HepG2 (cell line): ENCODE data around the gene ABAT. TPM values are rescaled to one million over a fixed set of nuclear protein-coding genes. Genes with fewer than 3 reads are reported as not detected.

Source experiments
- CCAR2 ChIP-seq: fragments of 200-400 bp; formaldehyde crosslinking; optimal IDR thresholded peaks from 2 replicates; pipeline ENCODE3; 2018; ENCODE audit warnings: low read depth, mild to moderate bottlenecking, low read length, moderate library complexity
- CCDC6 ChIP-seq: sonication (generic); formaldehyde crosslinking; IDR thresholded peaks from 2 replicates; pipeline ENCODE4 v1.8.1; 2022; ENCODE audit warnings: mild to moderate bottlenecking, missing genetic modification reagents, moderate library complexity
- CSRNP2 ChIP-seq: sonication (generic); formaldehyde crosslinking; conservative IDR thresholded peaks from 2 replicates; pipeline ENCODE4 v1.8.0; 2022; ENCODE audit warnings: low read depth, missing genetic modification reagents
- GATA4 ChIP-seq: sonication (generic); IDR thresholded peaks from 2 replicates; pipeline ENCODE4 v1.6.1; 2016; ENCODE audit warnings: antibody characterized with exemption, low read depth, borderline replicate concordance
- GATAD2A ChIP-seq: IDR thresholded peaks from 2 replicates; pipeline ENCODE4 v1.6.1; 2016
- HMGA1 ChIP-seq: sonication (generic); formaldehyde crosslinking; conservative IDR thresholded peaks from 2 replicates; pipeline ENCODE4 v1.4.0; 2020; ENCODE audit warnings: missing genetic modification reagents
- JUN ChIP-seq: sonication (generic); formaldehyde crosslinking; IDR thresholded peaks from 2 replicates; pipeline ENCODE4 v1.4.0; 2020; ENCODE audit warnings: mild to moderate bottlenecking, missing genetic modification reagents
- MBNL3 ChIP-seq: fragments of 250-450 bp; sonication (Bioruptor Pico); conservative IDR thresholded peaks from 2 replicates; pipeline ENCODE4 v1.8.0; 2022; ENCODE audit warnings: mild to moderate bottlenecking, inconsistent platforms
- MEIS2 ChIP-seq: sonication (generic); formaldehyde crosslinking; IDR thresholded peaks from 2 replicates; pipeline ENCODE4 v1.9.0; 2021; ENCODE audit warnings: mild to moderate bottlenecking, missing genetic modification reagents
- MNT ChIP-seq: fragments of 450-650 bp; IDR thresholded peaks from 2 replicates; pipeline ENCODE4 v1.6.1; 2016
- NR2F2 ChIP-seq: IDR thresholded peaks from 2 replicates; pipeline ENCODE4 v1.6.1; 2012; ENCODE audit warnings: low read depth, inconsistent platforms, borderline replicate concordance
- PREB ChIP-seq: sonication (generic); formaldehyde crosslinking; IDR thresholded peaks from 2 replicates; pipeline ENCODE4 v1.4.0; 2020; ENCODE audit warnings: missing genetic modification reagents
- SIX1 ChIP-seq: sonication (generic); formaldehyde crosslinking; IDR thresholded peaks from 2 replicates; pipeline ENCODE4 v1.4.0; 2020; ENCODE audit warnings: missing genetic modification reagents, borderline replicate concordance
- SIX4 ChIP-seq: sonication (generic); formaldehyde crosslinking; IDR thresholded peaks from 2 replicates; pipeline ENCODE4 v1.4.0; 2020; ENCODE audit warnings: missing genetic modification reagents
- SNAPC2 ChIP-seq: sonication (generic); formaldehyde crosslinking; IDR thresholded peaks from 2 replicates; pipeline ENCODE4 v1.8.1; 2022; ENCODE audit warnings: mild to moderate bottlenecking, missing genetic modification reagents
- ZMAT5 ChIP-seq: sonication (generic); formaldehyde crosslinking; IDR thresholded peaks from 2 replicates; pipeline ENCODE4 v1.5.0; 2020; ENCODE audit warnings: mild to moderate bottlenecking, low read depth, missing genetic modification reagents, borderline replicate concordance
- ZMYM2 ChIP-seq: sonication (generic); formaldehyde crosslinking; IDR thresholded peaks from 2 replicates; pipeline ENCODE4 v1.8.0; 2022; ENCODE audit warnings: mild to moderate bottlenecking, missing genetic modification reagents
- ZNF253 ChIP-seq: sonication (generic); formaldehyde crosslinking; IDR thresholded peaks from 2 replicates; pipeline ENCODE4 v1.8.0; 2022; ENCODE audit warnings: mild to moderate bottlenecking, missing genetic modification reagents, borderline replicate concordance
- ZNF260 ChIP-seq: sonication (generic); formaldehyde crosslinking; IDR thresholded peaks from 2 replicates; pipeline ENCODE4 v1.4.0; 2020; ENCODE audit warnings: missing genetic modification reagents, low read depth, mild to moderate bottlenecking, borderline replicate concordance
- ZNF264 ChIP-seq: sonication (generic); formaldehyde crosslinking; IDR thresholded peaks from 2 replicates; pipeline ENCODE4 v1.4.0; 2020; ENCODE audit warnings: missing genetic modification reagents
- ZNF484 ChIP-seq: sonication (generic); formaldehyde crosslinking; IDR thresholded peaks from 2 replicates; pipeline ENCODE4 v1.5.1; 2020; ENCODE audit warnings: mild to moderate bottlenecking, low read depth, missing genetic modification reagents, borderline replicate concordance
- ZNF496 ChIP-seq: sonication (generic); formaldehyde crosslinking; IDR thresholded peaks from 2 replicates; pipeline ENCODE4 v1.8.1; 2023; ENCODE audit warnings: mild to moderate bottlenecking, moderate library complexity, missing genetic modification reagents; ENCODE audit not compliant: insufficient replicate concordance
- ZNF530 ChIP-seq: sonication (generic); formaldehyde crosslinking; IDR thresholded peaks from 2 replicates; pipeline ENCODE4 v1.5.0; 2020; ENCODE audit warnings: low read depth, mild to moderate bottlenecking, missing genetic modification reagents
- ZNF589 ChIP-seq: sonication (generic); formaldehyde crosslinking; conservative IDR thresholded peaks from 2 replicates; pipeline ENCODE4 v1.8.0; 2022; ENCODE audit warnings: mild to moderate bottlenecking, moderate library complexity, missing genetic modification reagents
- ZNF850 ChIP-seq: sonication (generic); formaldehyde crosslinking; conservative IDR thresholded peaks from 2 replicates; pipeline ENCODE4 v1.9.0; 2021; ENCODE audit warnings: mild to moderate bottlenecking, missing genetic modification reagents
- ZNF878 ChIP-seq: sonication (generic); formaldehyde crosslinking; IDR thresholded peaks from 2 replicates; pipeline ENCODE4 v1.8.1; 2023; ENCODE audit warnings: mild to moderate bottlenecking, missing genetic modification reagents, moderate library complexity
- ZNF879 ChIP-seq: sonication (generic); formaldehyde crosslinking; IDR thresholded peaks from 2 replicates; pipeline ENCODE4 v1.8.1; 2023; ENCODE audit warnings: missing genetic modification reagents
- ZSCAN25 ChIP-seq: sonication (generic); formaldehyde crosslinking; IDR thresholded peaks from 2 replicates; pipeline ENCODE4 v1.8.0; 2022; ENCODE audit warnings: mild to moderate bottlenecking, missing genetic modification reagents
- polyA plus RNA-seq, 8 experiments: library from polyadenylated mRNA; depleted of rRNA in 3 of 8; stranded (reverse) in 7 of 8; unstranded in 1 of 8; fragments of >200 nt; fragmentation: Illumina TruSeq in 4 of 8; extraction: Trizol in 4 of 8; gene quantifications; 2 replicates each; pipeline versions ENCODE4 v1.2.1 to v1.2.3, GENCODE V29; 2011 to 2016; ENCODE audit warnings: low read depth in 4 of 8, missing spikeins in 1 of 8, mixed read lengths in 1 of 8; ENCODE audit not compliant: insufficient read depth in 1 of 8
- total RNA-seq, 5 experiments: library from RNA; depleted of rRNA; stranded (reverse); fragments of >200 nt; fragmentation: Illumina TruSeq; extraction: Trizol; gene quantifications; 2 replicates each; pipeline ENCODE4 v1.2.3, GENCODE V29; 2016; ENCODE audit warnings: low read depth in 1 of 5

Gene ABAT
- total and polyA plus RNA-seq, 2 of the 13 experiments (the other 11 are each of a cell fraction or from before 2014, with no cell fraction given): 47.6 to 97.3 TPM

- TF ChIP-seq CSRNP2 (CRISPR knock-in tag) (no peak), ZNF253 (no peak), SIX1 (CRISPR knock-in tag) (peak; percentile 82; the same call in 1 of the 2 replicates), ZSCAN25 (no peak), ZNF589 (no peak), ZNF260 (CRISPR knock-in tag) (no peak), GATAD2A (CRISPR knock-in tag) (peak; percentile 95), ZNF484 (CRISPR knock-in tag) (no peak), MNT (no peak), JUN (CRISPR knock-in tag) (peak; percentile 69), SIX4 (CRISPR knock-in tag) (peak; percentile 75), CCAR2 (peak; percentile 65), ZNF878 (CRISPR knock-in tag) (peak; percentile 87; the same call in 1 of the 2 replicates), MBNL3 (no peak), NR2F2 (peak; percentile 71; the same call in 1 of the 2 replicates), ZNF850 (CRISPR knock-in tag) (no peak), SNAPC2 (CRISPR knock-in tag) (no peak), MEIS2 (CRISPR knock-in tag) (peak; percentile 79), HMGA1 (no peak), ZNF264 (CRISPR knock-in tag) (peak; percentile 65; the same call in 1 of the 2 replicates), ZNF879 (CRISPR knock-in tag) (no peak), CCDC6 (CRISPR knock-in tag) (peak; percentile 78; the same call in 1 of the 2 replicates), ZNF496 (CRISPR knock-in tag) (no peak), GATA4 (peak; percentile 76; the same call in 1 of the 2 replicates), ZMAT5 (CRISPR knock-in tag) (no peak), ZMYM2 (no peak), PREB (CRISPR knock-in tag) (no peak), ZNF530 (no peak)
Observed at GRCh38 chr16:8740775-8741355, 66.4 kb downstream of the ABAT start (continued).
